MCF 10A (cell line): Measurements from ENCODE around the gene OR4K2. TPM values are rescaled to one million over a fixed set of nuclear protein-coding genes. Genes with fewer than 3 reads are reported as not detected.

Experiments used
- BruUV-seq: library from RNA; stranded (reverse); fragments of 400-500 nt; replicated peaks from 2 replicates; lab custom pipeline; 2021; lab: Mats Ljungman, UMichigan
- CTCF ChIA-PET: fragments of 300-600 bp; sonication (Branson Sonifier 250); formaldehyde crosslinking; extraction: SDS; loops from one replicate; lab custom pipeline; 2021; ENCODE audit warnings: antibody characterized with exemption, inconsistent platforms; lab: Yijun Ruan, JAX
- POLR2A ChIA-PET: fragments of 300-600, 350-650 bp; sonication (Branson Sonifier 250); formaldehyde crosslinking; extraction: SDS; loops from one replicate; lab custom pipeline; 2020; ENCODE audit warnings: antibody characterized with exemption, inconsistent platforms; lab: Yijun Ruan, JAX
- DNase-seq: peaks from one replicate; pipeline ENCODE4 v3.0.0-alpha.2; 2018; ENCODE audit not compliant: unreplicated experiment
- H3K27ac Mint-ChIP-seq: one replicate; pipeline ENCODE4 v1.8.0; 2022; ENCODE audit warnings: mild to moderate bottlenecking, low read depth, mixed read lengths; ENCODE audit not compliant: unreplicated experiment
- H3K27me3 Mint-ChIP-seq: one replicate; pipeline ENCODE4 v1.8.0; 2022; ENCODE audit warnings: mixed read lengths; ENCODE audit not compliant: insufficient read depth, unreplicated experiment
- H3K36me3 Mint-ChIP-seq: one replicate; pipeline ENCODE4 v1.8.0; 2022; ENCODE audit warnings: mild to moderate bottlenecking, moderate library complexity, mixed read lengths; ENCODE audit not compliant: insufficient read depth, unreplicated experiment
- H3K4me1 Mint-ChIP-seq: one replicate; pipeline ENCODE4 v1.8.0; 2022; ENCODE audit warnings: mixed read lengths; ENCODE audit not compliant: insufficient read depth, unreplicated experiment
- H3K4me3 Mint-ChIP-seq: one replicate; pipeline ENCODE4 v1.8.0; 2022; ENCODE audit warnings: mild to moderate bottlenecking, moderate library complexity, mixed read lengths; ENCODE audit not compliant: unreplicated experiment
- H3K9me3 Mint-ChIP-seq: one replicate; pipeline ENCODE4 v1.8.0; 2022; ENCODE audit warnings: mixed read lengths; ENCODE audit not compliant: unreplicated experiment
- intact Hi-C: fragments of 100-400 bp; cut with micrococcal nuclease; formaldehyde crosslinking; loops from 2 replicates; pipeline ENCODE4 v1.14.1; 2022
- total RNA-seq: library from RNA; stranded (reverse); gene quantifications from 2 replicates; pipeline ENCODE4 v1.2.3, GENCODE V29; 2022
- TF ChIP-seq, protein P1 (sequence below): fragments of 200-600 bp; IDR thresholded peaks from one replicate; pipeline ENCODE4 v1.8.0; 2022; ENCODE audit warnings: antibody characterized with exemption, mild to moderate bottlenecking; ENCODE audit not compliant: unreplicated experiment

OR4K2 gene
- total RNA-seq, 1 experiment from 2014 or later = not detected

DNA sequence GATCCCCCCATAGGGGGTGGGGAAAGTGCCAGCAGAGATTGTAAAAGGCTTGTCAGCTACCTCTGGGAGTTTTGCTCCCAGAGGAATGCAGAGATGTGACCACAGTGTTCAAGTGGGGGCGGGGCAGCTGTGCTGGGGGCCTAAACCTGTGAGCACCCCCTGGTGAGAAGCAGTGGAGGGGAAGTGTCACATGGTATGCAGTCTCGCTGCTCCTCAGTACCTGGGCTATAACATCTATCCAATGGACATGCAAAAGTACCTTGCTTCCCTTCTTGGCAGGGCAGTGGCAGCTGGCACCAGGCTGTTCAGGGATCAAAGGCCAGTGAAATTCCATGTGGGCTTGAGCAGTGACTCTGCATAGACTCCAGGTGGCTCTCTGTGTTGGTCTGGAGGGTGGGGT, 20.3 kb downstream of the OR4K2 start:
- no TSS peak for BruUV-seq
- Mint-ChIP-seq H3K4me3 (no peak overlapping the region), H3K27ac (no peak overlapping the region), H3K4me1 (no peaks in the 10 kb centered on the region), H3K36me3 (no peaks in the 10 kb centered on the region), H3K9me3 (peaks cover 8% of the 10 kb centered on the region), H3K27me3 (no peaks in the 10 kb centered on the region)
- POLR2A ChIA-PET = no interaction called here
- CTCF ChIA-PET = interaction anchor here (0.6 kb wide), 1 partner anchor 17 kb away, joined by 3 read pairs; no protein-coding TSS in a partner anchor
- intact Hi-C loops = no loop called here
- DNase-seq = no peak
- TF ChIP-seq, protein P1, sequence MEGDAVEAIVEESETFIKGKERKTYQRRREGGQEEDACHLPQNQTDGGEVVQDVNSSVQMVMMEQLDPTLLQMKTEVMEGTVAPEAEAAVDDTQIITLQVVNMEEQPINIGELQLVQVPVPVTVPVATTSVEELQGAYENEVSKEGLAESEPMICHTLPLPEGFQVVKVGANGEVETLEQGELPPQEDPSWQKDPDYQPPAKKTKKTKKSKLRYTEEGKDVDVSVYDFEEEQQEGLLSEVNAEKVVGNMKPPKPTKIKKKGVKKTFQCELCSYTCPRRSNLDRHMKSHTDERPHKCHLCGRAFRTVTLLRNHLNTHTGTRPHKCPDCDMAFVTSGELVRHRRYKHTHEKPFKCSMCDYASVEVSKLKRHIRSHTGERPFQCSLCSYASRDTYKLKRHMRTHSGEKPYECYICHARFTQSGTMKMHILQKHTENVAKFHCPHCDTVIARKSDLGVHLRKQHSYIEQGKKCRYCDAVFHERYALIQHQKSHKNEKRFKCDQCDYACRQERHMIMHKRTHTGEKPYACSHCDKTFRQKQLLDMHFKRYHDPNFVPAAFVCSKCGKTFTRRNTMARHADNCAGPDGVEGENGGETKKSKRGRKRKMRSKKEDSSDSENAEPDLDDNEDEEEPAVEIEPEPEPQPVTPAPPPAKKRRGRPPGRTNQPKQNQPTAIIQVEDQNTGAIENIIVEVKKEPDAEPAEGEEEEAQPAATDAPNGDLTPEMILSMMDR = no peak

DNA sequence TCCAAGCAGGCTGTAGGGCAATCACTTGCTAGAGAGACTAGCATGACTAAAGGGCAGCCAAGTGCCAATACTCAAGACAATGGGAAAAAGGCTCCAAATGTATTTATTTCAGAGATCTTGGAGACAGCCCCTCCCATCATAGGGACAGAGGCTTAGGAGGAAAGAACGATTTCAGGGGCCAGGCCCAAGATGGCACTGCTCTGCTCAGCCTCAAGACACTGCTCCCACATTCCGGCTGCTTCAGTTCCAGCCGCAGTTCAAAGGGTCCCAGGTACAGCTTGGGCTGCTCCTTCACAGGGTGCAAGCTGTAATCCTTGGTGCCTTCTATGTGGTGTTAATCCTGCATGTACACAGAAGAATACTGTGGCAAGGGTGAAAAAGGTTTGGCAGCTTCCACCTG, 26.1 kb downstream of the OR4K2 start:
- H3K27me3 Mint-ChIP-seq = no peaks in the 10 kb centered on the region
- intact Hi-C loops = no loop called here
- peaks cover 8% of the 10 kb centered on the region for H3K9me3 Mint-ChIP-seq
- H3K4me3 Mint-ChIP-seq = no peak overlapping the region
- H3K36me3 Mint-ChIP-seq = no peaks in the 10 kb centered on the region
- TF ChIP-seq, protein P1 = no peak
- BruUV-seq = no TSS peak
- POLR2A ChIA-PET = no interaction called here
- no peak overlapping the region for H3K27ac Mint-ChIP-seq
- H3K4me1 Mint-ChIP-seq = no peaks in the 10 kb centered on the region
- CTCF ChIA-PET = no interaction called here
- DNase-seq = no peak

DNA sequence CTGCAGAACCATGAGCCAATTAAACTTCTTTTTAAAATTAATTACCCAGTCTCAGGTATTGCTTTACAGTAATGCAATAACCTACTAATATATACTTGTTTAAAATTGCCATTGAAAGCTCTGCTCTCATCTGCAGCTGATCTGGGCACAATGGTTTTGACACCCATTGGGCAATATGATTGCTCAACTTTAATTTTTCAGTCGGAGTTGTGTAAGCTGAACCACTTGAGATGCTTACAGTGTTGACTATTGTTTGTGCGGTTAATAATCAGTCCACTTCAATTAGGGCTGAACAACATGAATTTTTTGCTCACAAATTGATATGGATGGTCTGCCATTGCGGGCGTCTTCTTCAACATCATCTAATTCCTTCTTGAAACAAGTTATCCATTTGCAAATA, 27.5 kb downstream of the OR4K2 start:
- BruUV-seq = no TSS peak
- no peak overlapping the region for H3K27ac Mint-ChIP-seq
- TF ChIP-seq, protein P1 = no peak
- H3K36me3 Mint-ChIP-seq = no peaks in the 10 kb centered on the region
- no peaks in the 10 kb centered on the region for H3K9me3 Mint-ChIP-seq
- no peaks in the 10 kb centered on the region for H3K4me1 Mint-ChIP-seq
- no peak for DNase-seq
- ChIA-PET POLR2A (no interaction called here), CTCF (interaction anchor here (0.6 kb wide), 2 partner anchors 22 to 151 kb away, joined by 3 read pairs; no protein-coding TSS in a partner anchor)
- no peak overlapping the region for H3K4me3 Mint-ChIP-seq
- intact Hi-C loops = no loop called here
- no peaks in the 10 kb centered on the region for H3K27me3 Mint-ChIP-seq

DNA sequence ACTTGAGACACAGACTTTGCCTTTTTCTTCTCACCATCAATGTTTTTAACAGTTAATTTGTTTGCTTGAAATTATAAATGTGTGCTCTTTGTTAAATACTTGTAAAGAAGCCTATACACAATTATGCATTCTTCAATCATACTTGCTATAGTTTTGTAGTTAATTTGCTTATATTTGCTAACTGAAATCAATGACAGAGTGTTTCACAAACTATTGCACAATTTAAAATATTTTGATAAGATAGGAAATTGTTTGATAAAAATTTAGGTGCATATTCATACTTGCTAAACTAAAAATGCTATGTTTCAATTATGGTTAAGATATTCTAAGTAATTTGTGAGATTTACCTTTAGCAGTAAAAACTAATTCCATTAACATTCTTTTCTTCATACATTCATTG, 31.7 kb downstream of the OR4K2 start:
- H3K27me3 Mint-ChIP-seq = peaks cover 33% of the 10 kb centered on the region
- no peak overlapping the region for H3K27ac Mint-ChIP-seq
- ChIA-PET CTCF (no interaction called here), POLR2A (no interaction called here)
- DNase-seq = no peak
- no peaks in the 10 kb centered on the region for H3K4me1 Mint-ChIP-seq
- no peaks in the 10 kb centered on the region for H3K36me3 Mint-ChIP-seq
- BruUV-seq = no TSS peak
- intact Hi-C loops = no loop called here
- TF ChIP-seq, protein P1 = no peak
- H3K4me3 Mint-ChIP-seq = no peak overlapping the region
- no peaks in the 10 kb centered on the region for H3K9me3 Mint-ChIP-seq
